ENCODE measurements around the gene PLEKHM2.
"Not testable (repeated sequence)": the region's sequence is repeated elsewhere in the genome, so short reads cannot be mapped to it uniquely, and the experiment has no call there.

PLEKHM2 gene

DNA sequence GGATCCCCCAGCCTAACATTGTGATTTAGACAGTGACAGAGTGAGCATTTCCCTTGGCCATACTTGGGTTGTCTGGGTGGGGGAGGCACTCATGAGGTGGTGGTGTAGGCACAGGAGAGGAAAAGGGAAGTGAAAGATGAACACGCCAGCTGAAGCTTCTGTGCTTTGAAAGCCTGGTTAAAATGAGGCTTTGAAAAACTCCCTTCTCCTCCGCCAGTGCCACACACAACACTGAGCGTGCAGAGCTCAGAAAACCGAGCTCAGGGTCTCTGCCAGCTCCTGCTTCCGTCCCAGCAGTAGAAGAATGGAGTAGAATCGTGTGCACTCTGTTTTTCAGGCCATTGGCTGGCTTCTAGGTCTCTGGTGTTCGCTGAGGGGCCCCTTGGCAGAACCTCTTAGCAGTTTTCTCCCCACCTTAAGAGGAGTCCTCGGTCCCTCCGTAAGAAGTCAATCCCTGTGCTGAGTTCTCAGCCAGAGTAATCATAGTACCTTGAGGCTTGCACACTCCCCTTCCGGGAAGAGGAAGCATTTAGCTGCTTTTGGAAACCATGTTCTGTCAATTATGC is 12.9 kb downstream of the PLEKHM2 start:
- in situ Hi-C loops (cut with MboI; ENCODE audit: low pct_unique_long_range_greater_than_20kb, low sequenced_read_pairs), result no loop called here
- DNase-seq, result peak; percentile 93

DNA sequence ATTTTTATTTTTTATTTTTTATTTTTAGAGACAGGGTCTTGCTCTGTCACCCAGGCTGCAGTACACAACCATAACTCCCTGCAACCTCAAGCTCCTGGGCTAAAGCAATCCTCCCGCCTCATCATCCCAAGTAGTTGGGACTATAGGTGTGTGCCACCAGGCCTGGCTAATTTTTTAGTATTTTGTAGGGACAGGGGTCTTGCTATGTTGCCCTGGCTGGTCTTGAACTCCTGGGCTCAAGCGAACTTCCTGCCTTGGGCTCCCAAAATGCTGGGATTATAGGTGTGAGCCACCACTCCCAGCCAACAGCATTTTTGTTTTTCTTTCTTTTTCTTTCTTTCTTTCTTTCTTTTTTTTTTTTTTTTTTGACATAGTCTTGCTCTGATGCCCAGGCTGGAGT is 14.1 kb downstream of the PLEKHM2 start:
- no peak for DNase-seq
- in situ Hi-C loops (cut with MboI; ENCODE audit: low pct_unique_long_range_greater_than_20kb, low sequenced_read_pairs), result no loop called here

DNA sequence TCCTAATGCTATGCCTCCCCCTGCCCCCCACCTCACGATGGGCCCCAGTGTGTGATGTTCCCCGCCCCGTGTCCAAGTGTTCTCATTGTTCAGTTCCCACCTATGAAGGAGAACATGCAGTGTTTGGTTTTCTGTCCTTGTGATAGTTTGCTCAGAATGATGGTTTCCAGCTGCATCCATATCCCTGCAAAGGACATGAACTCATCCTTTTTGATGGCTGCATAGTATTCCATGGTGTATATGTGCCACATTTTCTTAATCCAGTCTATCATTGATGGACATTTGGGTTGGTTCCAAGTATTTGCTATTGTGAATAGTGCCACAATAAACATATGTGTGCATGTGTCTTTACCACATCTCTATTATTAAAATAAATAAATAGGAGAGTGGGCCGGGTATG is 15.2 kb downstream of the PLEKHM2 start:
- in situ Hi-C loops (cut with MboI; ENCODE audit: low pct_unique_long_range_greater_than_20kb, low sequenced_read_pairs), result not testable (repeated sequence)

DNA sequence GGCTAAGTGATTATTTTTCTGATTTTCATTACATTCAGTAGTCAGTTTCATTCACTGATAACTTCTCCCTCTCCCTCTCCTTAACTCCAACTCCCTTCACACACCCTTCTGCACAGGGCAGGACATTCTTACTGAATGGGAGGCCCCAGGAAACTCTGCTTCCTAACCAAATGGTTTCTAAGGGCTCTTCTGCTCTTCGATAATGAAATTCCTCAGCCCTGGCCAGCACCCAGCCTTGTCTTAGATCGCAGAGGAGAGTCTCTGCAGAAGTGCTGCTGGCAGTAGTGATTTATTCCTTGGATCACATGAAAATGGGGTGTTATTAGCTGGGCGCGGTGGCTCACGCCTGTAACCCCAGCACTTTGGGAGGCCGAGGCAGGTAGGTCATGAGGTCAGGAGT is 16.4 kb downstream of the PLEKHM2 start:
- in situ Hi-C loops (cut with MboI; ENCODE audit: low pct_unique_long_range_greater_than_20kb, low sequenced_read_pairs), result no loop called here
- no peak for DNase-seq

More for the DNA sequence above, 15.2 kb downstream of the PLEKHM2 start:
- not testable (repeated sequence) for DNase-seq

DNA sequence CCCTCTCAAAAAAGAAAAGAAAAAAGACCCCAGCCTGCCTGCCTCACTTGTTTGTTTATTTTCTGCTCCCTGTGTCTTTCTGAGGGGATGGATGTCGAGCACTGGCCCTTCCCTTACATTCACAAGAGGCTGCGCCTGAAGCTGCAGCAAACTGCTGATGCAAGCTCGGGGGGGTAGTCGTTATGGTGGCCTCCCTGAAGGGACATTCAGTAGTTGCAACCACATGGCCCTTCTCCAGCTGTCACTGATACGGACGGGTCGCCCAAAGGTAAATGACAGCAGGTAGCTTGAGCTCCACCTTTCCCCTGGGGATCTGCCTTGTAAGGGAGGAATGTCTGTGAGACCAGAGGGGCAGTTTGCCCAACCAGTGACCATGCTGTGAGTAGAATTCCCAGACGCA is 17.7 kb downstream of the PLEKHM2 start:
- DNase-seq, result no peak
- in situ Hi-C loops (cut with MboI; ENCODE audit: low pct_unique_long_range_greater_than_20kb, low sequenced_read_pairs), result no loop called here

DNA sequence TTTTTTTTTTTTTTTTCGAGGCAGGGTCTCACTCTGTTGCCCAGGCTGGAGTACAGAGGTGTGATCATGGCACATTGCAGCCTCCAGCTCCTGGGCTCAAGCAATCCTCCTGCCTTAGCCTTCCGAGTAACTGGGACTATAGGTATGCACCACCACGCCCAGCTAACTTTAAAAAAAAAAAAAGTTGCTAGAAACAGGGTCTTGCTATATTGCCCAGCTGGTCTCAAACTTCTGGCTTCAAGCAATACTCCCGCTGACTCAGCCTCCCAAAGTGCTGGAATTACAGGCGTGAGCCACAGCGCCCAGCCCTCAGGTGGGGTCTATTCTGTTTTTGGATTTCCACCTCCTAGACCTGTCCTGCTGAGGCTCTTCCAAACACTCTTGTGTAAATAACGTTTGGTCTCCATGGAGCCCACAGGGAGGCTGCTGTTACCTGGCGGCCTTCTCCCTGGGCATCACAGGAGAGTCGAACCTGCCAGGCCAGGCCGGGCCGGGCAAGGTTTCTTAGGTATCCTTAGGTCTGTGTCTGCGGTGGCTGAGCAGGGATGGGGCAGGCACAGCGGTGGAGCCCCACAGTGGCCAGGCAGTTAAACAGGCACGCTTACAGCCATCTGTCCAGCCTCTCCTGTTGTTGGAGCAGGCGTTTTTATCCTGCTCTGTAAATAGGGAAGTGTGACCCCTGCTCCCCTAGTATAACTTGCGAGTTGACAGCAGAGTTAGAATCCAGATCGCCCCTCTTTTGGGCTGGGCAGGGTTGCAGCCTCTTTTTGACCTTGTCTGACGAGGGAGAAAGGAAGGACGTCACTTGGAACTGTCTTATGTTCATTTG is 18.8 kb downstream of the PLEKHM2 start:
- DNase-seq, result no peak
- in situ Hi-C loops (cut with MboI; ENCODE audit: low pct_unique_long_range_greater_than_20kb, low sequenced_read_pairs), result no loop called here

DNA sequence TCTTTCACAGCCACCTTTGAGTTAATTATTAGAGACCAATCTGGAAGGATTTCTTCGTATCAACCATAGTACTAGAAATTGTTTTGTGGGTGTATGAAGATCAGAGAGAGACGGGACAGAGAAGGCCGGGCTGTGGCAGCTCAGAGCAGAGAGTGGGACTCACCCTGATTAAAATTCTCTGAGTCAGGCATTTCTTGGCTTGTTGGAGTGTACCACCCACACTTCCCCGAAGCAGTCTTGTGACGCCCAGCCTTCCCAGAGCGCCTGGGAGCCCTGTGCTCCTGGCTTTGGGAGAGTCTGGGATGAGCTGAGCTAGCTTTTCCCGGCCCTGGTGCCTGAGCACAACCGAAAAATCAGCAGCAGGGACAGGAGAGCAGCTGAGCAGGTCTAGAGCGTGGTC is 19.4 kb downstream of the PLEKHM2 start:
- no peak for DNase-seq
- in situ Hi-C loops (cut with MboI; ENCODE audit: low pct_unique_long_range_greater_than_20kb, low sequenced_read_pairs), result no loop called here

DNA sequence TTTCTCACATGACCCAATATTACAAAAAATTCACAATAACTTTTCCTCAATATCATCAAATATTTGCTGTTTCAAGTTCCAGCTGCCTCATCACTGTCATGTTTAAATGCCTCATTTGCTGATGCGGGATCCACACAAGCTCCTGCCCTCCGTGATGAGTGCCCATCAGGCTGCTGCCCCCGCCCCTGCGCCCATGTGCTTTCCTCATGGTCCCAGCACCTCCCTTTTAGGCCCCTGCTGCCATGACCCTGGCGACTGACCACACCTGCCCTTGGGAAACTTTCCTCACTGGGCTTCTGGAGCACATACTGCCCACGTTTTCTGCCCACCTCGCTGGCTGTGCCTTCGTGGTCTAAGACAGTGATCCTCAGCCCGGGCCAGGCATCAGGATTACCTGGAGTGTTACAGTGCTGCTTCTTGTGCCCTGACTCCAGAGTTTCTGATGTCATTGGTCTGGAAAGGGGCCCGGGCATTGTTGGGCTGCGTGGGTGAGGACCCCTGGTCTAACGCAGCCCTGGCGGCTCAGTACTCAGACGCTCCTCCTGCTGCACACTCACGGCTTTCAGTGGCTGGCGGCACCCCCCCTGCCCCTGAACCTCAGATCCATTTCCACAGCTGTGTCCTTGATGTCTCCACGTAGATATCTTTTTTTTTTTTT is 20.5 kb downstream of the PLEKHM2 start:
- in situ Hi-C loops (cut with MboI; ENCODE audit: low pct_unique_long_range_greater_than_20kb, low sequenced_read_pairs), result no loop called here
- DNase-seq, result no peak

DNA sequence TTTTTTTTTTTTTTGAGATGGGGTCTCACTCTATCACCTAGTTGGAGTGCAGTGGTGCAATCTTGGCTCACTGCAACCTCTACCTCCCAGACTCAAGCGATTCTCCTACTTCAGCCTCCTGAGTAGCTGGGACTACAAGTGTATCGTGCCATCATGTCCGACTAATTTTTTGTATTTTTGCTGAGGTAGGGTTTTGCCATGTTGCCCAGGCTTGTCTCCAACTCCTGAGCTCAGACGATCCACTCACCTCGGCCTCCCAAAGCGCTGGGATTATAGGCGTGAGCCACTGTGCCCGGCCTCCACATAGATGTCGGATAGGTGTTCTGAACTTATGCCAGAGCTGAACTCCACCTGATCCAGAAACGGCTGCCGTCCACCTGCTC is 21.1 kb downstream of the PLEKHM2 start:
- DNase-seq, result no peak
- in situ Hi-C loops (cut with MboI; ENCODE audit: low pct_unique_long_range_greater_than_20kb, low sequenced_read_pairs), result no loop called here

DNA sequence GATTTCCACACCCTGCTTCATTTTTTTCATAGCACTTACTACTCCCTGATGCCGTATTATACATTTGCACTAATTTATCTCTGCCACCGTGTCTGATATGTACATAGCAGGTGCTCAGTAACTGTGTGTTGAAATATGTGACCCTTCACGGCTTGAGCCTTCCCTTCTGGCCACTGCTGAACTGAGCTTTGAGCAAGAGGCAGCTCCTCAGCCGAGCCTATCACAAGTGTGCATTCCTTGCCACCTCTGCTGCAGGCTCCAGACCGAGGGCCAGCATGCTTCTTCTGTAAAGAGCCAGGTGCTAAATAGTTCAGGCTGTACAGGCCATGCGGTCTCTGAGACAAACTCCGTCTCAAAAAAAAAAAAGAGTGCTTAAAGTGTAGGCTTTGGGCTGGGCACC is 22.6 kb downstream of the PLEKHM2 start:
- DNase-seq, result no peak
- in situ Hi-C loops (cut with MboI; ENCODE audit: low pct_unique_long_range_greater_than_20kb, low sequenced_read_pairs), result no loop called here

DNA sequence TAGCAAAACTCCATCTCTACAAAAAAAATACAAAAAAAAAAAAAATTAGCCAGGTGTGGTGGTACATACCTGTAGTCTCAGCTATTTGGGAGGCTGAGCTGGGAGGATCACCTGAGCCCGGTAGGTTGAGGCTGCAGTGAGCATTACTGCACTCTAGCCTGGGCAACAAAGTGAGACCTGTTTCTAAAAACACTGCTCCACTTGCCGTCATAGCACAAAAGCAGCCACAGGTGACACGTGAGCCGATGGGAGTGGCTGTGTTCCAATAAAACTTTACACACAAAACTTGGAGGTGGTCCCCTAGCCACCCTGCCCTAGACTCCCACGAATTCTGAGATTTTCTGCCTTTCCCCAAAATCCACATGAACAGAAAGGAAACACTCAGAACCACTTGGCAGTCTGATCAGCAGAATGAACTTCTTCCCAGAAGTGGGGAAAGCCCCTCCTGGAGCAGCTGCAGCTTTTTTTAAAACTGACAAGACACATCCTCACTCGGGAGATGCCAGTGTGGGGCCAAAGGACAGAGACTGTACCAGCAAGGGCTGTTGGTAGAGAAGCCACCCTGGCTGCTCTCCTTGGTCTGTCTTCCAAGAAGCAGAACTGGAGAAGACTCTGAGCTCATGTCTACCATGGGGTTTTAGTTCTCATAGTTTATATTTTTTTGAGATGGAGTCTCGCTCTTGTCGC is 23.3 kb downstream of the PLEKHM2 start:
- in situ Hi-C loops (cut with MboI; ENCODE audit: low pct_unique_long_range_greater_than_20kb, low sequenced_read_pairs), result no loop called here
- no peak for DNase-seq

DNA sequence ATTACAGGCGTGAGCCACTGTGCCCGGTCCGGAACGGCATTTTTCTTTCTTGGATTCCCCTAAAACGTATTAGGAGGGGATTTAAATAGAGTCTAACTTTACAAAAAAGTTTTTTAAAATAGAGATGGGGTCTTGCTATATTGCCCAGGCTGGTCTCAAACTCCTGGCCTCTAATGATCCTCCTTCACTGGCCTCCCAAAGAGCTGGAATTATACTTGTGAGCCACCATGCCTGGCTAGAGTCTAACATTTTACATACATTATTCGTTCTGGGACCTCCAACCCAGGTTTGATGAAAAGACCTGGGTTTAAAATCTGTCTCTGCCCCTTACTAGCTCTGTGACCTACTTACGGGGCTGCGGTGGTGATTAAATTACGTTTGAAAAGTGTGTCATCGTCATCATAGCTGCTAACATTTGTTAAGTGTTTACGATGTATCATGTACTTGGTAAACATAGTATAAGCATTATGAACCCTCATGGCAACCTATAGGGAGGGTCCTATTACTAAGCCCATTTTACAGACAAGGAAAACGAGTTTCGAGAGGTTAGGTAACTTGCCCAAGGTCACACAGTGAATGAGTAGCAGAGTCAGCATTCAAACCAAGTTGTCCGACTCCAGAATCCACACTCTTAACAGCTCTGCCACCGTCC is 24.5 kb downstream of the PLEKHM2 start:
- DNase-seq, result no peak
- in situ Hi-C loops (cut with MboI; ENCODE audit: low pct_unique_long_range_greater_than_20kb, low sequenced_read_pairs), result no loop called here

DNA sequence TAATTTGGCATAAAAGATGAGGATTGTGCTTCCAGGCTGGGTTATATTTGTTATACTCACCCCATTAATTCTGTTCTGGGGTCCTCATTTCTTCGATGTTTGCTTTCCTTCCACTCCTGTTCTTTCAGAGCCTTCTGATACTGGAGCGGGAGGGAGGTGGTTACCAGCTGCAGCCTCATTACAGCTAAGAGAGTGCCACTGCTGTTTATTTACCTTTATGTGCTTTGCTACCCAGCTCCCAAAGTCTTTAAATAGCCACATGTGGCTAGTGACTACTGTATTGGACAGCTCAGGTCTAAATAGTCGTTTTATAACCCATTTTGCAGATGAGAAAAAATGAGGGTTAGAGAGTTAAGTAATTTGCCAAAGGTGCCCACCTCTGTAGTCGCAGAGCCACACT is 25.1 kb downstream of the PLEKHM2 start:
- DNase-seq, result no peak
- in situ Hi-C loops (cut with MboI; ENCODE audit: low pct_unique_long_range_greater_than_20kb, low sequenced_read_pairs), result no loop called here

DNA sequence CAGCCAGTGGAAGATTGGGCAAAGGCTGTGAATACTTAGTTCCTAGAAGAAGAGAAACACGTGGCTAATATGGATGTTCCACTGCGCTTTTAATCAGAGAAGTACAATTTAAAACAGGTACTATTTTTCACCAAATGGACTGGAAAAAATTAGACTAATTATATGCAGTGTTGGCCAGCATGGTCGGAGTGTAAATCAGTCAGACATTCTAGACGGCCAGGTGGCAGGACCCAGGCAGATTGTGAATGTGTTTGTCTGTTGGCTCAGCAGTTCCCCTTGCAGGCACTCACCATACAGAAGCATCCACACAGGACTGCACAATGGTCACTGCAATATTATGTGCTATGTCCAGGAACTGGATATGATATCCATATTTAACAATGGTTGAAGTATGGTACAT is 28.0 kb downstream of the PLEKHM2 start:
- DNase-seq, result no peak
- in situ Hi-C loops (cut with MboI; ENCODE audit: low pct_unique_long_range_greater_than_20kb, low sequenced_read_pairs), result no loop called here

DNA sequence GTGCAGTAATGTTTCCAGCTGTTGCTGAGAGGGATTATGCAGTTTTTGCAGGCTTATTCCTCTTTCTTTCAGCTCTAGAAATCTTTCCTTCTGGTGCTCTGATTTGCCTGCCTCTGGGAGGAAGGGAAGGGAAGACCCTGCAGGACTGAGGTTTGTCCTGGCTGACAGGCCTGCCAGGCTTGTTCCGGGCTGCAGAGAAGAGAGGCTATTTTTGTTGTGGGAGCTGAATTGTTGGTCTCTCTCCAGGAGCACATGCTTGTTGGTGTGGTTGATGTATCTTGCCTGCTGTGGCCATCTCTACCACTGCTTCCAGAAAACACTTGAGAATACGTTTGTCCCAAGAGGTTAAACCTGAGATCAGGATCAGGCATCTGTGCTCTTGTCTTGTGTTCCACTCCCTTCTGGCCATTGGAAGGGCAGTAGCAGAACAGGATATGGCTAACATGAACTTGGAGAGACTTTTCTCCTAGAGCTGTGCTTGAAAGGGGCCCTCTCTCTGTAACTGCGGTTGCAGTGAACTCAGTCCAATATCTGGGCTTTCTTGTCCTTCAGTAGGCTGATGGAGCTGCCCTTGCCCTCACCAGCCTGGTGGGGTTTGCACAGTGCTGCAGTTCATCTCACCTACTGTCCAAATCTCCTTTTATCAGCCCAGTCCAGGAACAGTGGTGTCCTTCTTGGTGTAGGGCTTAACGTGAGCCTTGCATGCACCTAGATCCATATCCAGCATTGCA is 30.5 kb downstream of the PLEKHM2 start:
- no peak for DNase-seq
- in situ Hi-C loops (cut with MboI; ENCODE audit: low pct_unique_long_range_greater_than_20kb, low sequenced_read_pairs), result no loop called here

DNA sequence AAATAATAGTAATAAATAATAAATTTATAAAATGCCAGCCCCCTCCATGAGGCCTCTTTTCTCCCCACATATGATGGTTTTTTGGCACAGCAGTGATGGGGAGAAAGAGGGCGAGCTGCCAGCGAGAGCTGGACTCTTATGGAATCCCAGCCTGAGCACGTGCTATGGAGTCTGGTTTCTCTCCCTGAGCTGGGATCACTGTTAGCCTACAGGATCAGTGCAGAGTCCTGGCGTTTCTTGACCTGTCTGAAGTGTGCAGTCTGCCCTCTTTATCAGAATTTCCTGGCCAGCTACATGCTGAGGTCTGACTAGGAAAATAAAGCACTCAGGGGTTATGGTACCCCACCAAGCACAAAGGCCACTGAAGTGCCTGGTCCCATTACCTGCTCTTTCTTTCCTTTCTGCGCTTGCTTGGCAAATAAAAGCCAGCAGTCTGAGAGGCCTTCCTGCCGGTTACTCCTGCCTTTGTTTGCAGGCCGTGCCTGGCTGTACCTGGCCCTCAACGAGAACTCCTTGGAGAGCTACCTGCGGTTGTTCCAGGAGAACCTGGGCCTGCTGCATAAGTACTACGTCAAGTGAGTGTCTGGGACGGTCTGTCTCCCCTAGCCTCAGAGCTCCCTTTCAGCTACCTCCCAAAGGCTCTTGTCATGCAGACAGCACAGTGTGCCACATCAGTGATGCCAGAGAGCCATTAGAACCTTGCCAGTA is 33.5 kb downstream of the PLEKHM2 start:
- no peak for DNase-seq
- in situ Hi-C loops (cut with MboI; ENCODE audit: low pct_unique_long_range_greater_than_20kb, low sequenced_read_pairs), result no loop called here

DNA sequence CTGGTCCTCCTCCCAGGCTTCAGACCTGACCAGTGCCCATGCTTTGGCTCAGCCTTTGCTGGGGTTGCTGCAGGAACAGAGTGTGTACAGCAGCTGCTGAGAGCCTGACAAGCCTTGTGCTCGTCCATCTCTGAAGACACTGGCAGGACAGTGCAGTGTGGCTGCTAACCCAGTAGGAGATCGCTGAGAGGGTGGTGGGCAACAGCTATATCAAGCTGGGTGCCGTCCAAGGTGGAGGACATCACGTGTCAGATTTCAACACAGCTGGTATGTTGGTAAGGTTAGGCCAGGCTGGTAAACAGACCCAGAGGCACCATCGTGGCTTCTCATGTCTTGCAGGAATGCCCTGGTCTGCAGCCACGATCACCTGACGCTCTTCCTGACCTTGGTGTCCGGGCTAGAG is 34.1 kb downstream of the PLEKHM2 start:
- DNase-seq, result no peak
- in situ Hi-C loops (cut with MboI; ENCODE audit: low pct_unique_long_range_greater_than_20kb, low sequenced_read_pairs), result no loop called here

DNA sequence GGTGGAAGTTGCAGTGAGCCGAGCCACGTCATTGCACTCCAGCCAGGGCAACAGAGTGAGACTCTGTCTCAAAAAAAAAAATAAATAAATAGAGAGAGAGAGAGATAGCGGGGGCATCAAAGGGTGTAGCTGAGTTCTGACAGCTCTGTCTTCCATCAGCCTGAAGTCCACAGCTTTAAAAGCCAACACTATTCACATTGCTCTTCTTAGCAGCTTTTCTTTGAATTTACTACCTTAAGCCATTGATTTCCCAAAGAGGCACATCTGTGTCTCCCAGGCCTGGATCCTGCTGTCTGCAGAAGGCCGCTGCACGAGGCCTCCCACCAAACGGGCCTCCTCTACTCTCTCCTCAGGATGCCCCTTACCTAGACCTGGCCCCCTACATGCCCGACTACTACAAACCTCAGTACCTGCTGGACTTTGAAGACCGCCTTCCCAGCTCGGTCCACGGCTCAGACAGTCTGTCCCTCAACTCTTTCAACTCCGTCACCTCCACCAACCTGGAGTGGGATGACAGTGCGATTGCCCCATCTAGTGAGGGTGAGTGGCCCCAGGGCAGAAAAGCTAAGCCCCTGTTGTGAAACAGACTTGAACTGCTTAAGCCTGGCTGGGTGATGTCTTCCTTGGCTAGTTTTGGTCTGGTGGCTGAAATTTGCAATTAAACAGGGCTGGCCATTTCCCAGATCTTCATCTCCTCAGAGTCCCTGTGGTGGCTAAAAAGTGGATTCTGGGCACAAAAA is 35.4 kb downstream of the PLEKHM2 start:
- in situ Hi-C loops (cut with MboI; ENCODE audit: low pct_unique_long_range_greater_than_20kb, low sequenced_read_pairs), result no loop called here
- no peak for DNase-seq
